ENCODE results near the gene TMEM219.

GRCh38 chr16:29985271-29985811 lies 23.5 kb downstream of the TMEM219 start:
- TF ChIP-seq POLR2A (IDR thresholded peaks at IDR 0.05) (peak in 1 of 4 donors; percentile 4), EP300 (IDR thresholded peaks at IDR 0.05) (no peak), POLR2AphosphoS5 (IDR thresholded peaks at IDR 0.05) (no peak)
- TF ChIP-seq, protein P1, sequence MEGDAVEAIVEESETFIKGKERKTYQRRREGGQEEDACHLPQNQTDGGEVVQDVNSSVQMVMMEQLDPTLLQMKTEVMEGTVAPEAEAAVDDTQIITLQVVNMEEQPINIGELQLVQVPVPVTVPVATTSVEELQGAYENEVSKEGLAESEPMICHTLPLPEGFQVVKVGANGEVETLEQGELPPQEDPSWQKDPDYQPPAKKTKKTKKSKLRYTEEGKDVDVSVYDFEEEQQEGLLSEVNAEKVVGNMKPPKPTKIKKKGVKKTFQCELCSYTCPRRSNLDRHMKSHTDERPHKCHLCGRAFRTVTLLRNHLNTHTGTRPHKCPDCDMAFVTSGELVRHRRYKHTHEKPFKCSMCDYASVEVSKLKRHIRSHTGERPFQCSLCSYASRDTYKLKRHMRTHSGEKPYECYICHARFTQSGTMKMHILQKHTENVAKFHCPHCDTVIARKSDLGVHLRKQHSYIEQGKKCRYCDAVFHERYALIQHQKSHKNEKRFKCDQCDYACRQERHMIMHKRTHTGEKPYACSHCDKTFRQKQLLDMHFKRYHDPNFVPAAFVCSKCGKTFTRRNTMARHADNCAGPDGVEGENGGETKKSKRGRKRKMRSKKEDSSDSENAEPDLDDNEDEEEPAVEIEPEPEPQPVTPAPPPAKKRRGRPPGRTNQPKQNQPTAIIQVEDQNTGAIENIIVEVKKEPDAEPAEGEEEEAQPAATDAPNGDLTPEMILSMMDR (IDR thresholded peaks at IDR 0.05) = no peak
